SK-N-SH treated with all-trans-retinoic acid at 6 μM for 48 hours (cell line): Measurements from ENCODE around the gene GHDC.

Source experiments
- RARB ChIP-seq: fragments of 250-450 bp; sonication (Bioruptor Pico); IDR thresholded peaks from 2 replicates; pipeline ENCODE4 v1.8.0; 2021; ENCODE audit warnings: mild to moderate bottlenecking, moderate library complexity
- TOX ChIP-seq: fragments of 250-450 bp; sonication (Bioruptor Pico); IDR thresholded peaks from 2 replicates; pipeline ENCODE4 v1.8.0; 2021; ENCODE audit warnings: mild to moderate bottlenecking, moderate library complexity, borderline replicate concordance
- ZFP3 ChIP-seq: fragments of 250-450 bp; sonication (Bioruptor Pico); IDR thresholded peaks from 2 replicates; pipeline ENCODE4 v1.5.0; 2020; ENCODE audit warnings: mild to moderate bottlenecking, moderate library complexity
- ZNF8 ChIP-seq: fragments of 450-650 bp; formaldehyde crosslinking; IDR thresholded peaks from 2 replicates; pipeline ENCODE4 v1.5.0; 2020; ENCODE audit warnings: mild to moderate bottlenecking, moderate library complexity
- TF ChIP-seq, protein P1 (sequence below): fragments of 250-450 bp; sonication (Bioruptor Pico); IDR thresholded peaks from 2 replicates; pipeline ENCODE4 v1.5.1; 2020; ENCODE audit warnings: low read depth, mild to moderate bottlenecking, moderate library complexity

DNA sequence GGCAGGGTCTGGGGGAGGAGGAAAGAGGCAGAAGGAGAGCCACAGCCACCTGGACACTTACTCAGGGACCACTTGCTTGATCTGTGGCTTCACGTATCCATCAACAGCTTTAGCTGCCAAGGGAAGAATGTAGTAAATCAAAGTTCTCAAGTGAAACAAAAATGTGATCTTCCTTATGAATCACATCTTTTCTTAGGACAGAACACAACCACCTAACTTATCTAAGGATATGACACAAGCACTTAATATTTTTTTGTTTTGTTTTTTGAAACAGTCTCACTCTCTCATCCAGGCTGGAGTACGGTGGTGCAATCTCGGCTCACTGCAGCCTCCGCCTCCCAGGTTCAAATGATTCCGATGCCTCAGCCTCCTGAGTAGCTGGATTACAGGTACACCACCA is 8.4 kb upstream of the GHDC start:
- TF ChIP-seq RARB (CRISPR knock-in tag) = no peak
- TF ChIP-seq, protein P1, sequence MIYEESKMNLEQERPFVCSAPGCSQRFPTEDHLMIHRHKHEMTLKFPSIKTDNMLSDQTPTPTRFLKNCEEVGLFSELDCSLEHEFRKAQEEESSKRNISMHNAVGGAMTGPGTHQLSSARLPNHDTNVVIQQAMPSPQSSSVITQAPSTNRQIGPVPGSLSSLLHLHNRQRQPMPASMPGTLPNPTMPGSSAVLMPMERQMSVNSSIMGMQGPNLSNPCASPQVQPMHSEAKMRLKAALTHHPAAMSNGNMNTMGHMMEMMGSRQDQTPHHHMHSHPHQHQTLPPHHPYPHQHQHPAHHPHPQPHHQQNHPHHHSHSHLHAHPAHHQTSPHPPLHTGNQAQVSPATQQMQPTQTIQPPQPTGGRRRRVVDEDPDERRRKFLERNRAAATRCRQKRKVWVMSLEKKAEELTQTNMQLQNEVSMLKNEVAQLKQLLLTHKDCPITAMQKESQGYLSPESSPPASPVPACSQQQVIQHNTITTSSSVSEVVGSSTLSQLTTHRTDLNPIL (CRISPR knock-in tag) = no peak
- TF ChIP-seq ZNF8 (CRISPR knock-in tag) = no peak
- TF ChIP-seq ZFP3 (CRISPR knock-in tag) = no peak
- no peak for TF ChIP-seq TOX
